ENCODE results near the gene AGPAT4. TPM values are rescaled to one million over a fixed set of nuclear protein-coding genes. Genes with fewer than 3 reads are reported as not detected.

The AGPAT4 gene
- 4.1 and 7.1 TPM in 2 replicates for total RNA-seq

GRCh38 chr6:161273752-161274487 is at the start of gene AGPAT4:
AGPAT4 (minus strand) TSS chr6:161274061; CDS start chr6:161232213, 41,848 bp downstream.

